SHP77 (cell line): ENCODE measurements around the gene FPR1.

Source experiments
- DNase-seq, 2 experiments: peaks; one replicate each; lab custom pipeline; 2025; lab: John Stamatoyannopoulos, UW

Gene FPR1

DNA sequence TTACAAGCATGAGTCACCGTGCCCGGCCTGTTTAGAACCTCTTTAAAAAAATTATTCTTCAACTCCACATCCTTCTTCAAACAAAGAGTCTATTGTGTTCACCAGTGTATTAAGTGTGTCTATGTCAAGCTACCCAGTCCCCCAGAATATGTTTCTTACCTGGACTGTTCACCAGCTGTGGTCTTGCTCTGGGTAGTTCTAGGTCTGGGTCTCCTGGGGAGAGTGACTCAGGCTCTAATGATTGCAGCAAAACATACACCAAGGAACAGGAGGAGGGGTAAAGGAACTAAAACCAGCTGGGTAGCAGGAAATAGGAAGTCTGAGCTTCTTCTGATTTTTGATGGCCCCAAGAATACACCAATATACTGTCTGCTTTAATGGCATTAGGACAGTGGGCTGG, at the start of gene FPR1:
TSS of gene FPR1 (minus strand) at position 224 of the 400 bp plus-strand sequence. CDS start 4,884 bp downstream, outside the sequence.
- DNase-seq = no peak

- DNase-seq = no peak
Observed at GRCh38 chr19:51800473-51801244, 49.0 kb upstream of the FPR1 start.

DNA sequence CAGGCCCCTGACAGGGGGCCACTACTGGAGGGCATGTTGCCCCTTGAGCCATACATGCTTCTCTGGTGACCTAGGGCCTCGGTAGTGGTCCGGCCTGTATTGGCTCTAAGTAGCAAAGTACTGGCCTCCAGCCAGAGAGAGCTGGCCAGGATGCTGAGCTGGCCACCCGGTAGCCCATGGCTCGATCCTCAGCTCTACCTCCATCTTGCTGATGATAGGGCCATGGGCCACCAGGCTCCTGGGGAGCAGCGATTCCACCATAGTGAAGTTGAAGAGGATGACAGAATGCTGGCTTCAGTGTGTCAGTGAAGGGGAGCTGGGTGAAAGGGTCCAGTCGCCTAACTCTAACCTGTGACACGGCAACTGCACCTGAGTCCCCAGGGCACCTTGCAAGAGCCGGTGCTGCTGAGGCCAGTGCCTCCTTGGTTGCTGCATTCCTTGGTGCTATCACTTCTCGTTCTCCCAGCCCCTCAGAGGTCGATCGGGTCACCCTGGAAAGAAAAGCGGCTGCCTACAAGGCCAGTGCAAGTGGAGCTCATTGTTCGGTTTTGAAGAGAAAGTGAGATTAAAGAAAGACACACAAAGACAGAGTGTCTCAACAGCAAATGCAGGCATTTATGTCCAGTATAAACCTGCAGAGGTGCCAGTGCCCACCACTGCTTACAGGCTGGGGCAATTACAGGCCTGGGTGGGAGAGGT, 48.2 kb upstream of the FPR1 start:
- DNase-seq = no peak

DNA sequence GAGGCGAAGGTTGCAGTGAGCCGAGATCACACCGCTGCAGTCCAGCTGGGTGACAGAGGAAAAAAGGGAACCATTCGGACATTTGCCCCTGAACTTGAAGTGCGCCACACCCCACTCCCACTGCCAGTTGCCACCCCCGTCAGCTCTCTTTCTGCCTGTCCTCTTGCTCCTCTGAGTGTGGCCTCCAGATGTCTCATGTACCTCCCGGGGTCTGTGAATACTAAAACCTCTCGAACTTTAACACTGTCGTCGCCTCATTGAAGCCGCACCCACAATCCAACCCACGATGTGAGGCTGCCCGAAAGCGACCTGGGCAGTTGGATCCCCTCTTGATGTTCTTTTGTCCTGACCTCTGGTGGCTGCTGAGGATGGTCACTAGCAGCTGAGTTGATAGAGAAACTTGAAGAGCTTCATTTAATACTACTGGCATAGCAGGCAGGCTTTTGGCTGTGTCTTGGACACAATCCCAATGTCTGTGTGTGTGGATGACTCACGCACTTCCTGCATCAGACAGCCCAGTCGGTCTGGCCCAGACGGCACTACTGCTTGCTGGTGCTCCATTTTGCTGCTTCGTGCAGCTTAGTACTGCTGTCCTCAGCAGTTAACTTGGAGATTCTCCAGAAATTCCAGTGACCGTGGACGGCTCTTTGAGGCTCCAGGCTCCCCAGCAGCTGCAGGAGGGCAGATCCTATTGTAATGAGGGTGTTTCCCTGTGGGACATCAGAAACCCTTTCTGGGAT, 47.5 kb upstream of the FPR1 start:
- DNase-seq = peak; percentile 17 to 26

DNA sequence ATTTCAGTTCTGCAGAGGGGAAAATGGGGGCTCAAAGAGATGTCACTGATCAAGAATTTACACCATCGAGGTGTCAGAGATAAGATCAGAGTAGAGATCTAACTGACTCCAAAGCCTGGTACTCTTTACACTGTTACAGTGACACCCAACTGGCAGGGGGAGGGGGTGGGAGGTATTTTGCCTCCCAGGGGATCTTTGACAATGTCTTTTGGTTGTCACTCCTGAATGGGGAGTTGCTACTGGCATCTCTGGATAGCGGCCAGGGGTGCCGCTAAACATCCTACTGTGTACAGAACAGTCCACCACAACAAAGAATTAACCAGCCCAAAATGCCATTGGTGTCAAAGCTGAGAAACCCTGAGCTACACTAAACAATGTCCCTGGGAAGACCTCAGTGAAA, 46.4 kb upstream of the FPR1 start:
- DNase-seq = no peak

DNA sequence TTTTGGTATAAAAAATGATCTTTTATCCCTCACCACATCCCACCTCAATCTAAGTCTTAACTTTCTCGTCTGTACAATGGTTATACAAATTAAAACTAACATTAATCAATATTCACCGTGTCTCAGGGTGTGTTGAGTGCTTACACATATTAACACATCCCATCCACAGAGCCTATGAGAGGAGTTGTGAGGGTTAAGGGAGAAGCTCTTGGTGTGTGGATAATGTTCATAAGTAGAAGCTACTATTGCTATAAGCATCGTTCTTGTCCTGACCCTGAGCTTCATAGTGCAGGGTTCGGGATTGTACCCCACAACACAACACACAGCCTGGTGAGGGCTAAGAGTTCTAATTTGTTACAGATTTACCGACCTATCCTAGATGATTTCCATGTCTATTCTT, 45.8 kb upstream of the FPR1 start:
- DNase-seq = no peak

GRCh38 chr19:51796195-51796679, 44.6 kb upstream of the FPR1 start:
- DNase-seq = no peak

- DNase-seq = no peak
Observed at GRCh38 chr19:51794885-51795490, 43.3 kb upstream of the FPR1 start, which contains the start of gene FPR3. Gene FPR3, plus strand, starts transcription at chr19:51795157. Its CDS starts 28,592 bp downstream, at chr19:51823749.

DNA sequence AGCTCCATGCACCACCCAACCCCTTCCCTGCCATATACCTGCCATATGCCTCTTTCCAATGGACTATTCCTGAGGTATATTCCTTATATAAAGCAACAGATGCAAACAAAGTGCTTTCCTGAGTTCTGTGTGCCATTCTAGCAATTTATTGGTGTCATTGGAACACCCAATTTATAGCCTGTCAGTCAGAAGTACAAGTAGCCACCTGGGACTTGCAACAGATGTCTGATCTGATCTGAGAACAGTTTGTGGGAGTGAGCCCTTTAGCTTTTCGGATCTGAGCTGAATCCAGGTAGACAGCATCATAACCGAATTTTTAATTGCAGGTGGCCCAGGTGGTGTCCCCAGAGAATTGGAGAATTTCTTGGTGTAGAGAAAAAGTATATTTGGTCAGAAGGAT, 42.3 kb upstream of the FPR1 start:
- DNase-seq = no peak

GRCh38 chr19:51792932-51793331, 41.3 kb upstream of the FPR1 start:
- no peak for DNase-seq

DNA sequence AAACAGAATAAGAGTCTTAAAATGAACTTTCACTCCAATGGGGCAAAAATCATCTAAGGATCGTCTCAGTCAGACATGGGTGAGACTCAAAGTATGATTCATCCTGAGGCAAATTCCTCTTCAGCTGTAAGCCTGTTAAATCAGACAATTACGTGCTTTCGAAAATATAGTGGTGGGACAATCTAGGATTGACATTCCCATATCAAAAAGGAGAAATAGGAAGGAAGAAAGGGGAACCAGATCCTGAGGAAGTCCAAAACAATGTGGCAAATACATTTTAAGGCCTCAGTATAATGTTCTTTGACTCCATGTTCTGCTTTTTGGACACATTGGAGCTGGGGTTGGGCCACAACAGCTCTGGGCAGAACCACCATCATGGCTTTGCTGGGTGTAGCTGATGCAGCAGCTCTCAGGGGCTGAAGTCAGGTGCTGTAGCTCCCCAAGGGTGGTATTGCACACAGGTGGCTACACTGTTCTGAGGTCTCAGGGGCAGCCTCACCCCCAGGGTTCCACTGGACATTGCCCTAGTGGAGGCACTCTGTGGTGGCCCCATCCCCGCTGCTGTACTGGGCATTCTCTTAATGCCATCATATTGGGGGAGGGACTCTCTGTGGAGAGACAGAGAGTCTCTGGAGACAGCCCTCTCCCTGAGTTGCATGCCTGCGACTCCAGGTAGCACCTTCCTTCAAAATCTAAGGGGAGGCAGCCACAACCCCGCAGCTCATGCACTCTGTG, 37.5 kb upstream of the FPR1 start:
- DNase-seq = no peak

DNA sequence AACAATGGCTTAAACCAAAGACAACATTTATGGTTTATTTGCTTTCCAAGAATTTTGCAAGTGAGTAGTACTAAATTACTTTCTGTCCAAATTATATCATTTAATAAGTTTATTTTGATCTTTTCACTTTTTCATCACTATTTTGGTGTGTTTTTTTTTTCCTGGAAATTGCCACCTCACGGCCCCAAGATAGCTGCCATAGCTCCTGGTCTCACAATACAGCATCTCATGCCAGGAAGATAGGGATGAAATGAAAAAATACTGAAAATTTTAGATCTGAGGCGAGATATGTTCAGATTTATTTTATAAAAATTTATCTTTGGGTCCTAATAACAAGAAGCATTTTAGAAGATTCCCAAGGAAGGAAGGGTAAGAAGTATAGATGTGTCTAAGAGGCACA, 36.4 kb upstream of the FPR1 start:
- DNase-seq = no peak

GRCh38 chr19:51786646-51787494, 35.2 kb upstream of the FPR1 start:
- no peak for DNase-seq

- no peak for DNase-seq
Observed at GRCh38 chr19:51784922-51785690, 33.4 kb upstream of the FPR1 start.

DNA sequence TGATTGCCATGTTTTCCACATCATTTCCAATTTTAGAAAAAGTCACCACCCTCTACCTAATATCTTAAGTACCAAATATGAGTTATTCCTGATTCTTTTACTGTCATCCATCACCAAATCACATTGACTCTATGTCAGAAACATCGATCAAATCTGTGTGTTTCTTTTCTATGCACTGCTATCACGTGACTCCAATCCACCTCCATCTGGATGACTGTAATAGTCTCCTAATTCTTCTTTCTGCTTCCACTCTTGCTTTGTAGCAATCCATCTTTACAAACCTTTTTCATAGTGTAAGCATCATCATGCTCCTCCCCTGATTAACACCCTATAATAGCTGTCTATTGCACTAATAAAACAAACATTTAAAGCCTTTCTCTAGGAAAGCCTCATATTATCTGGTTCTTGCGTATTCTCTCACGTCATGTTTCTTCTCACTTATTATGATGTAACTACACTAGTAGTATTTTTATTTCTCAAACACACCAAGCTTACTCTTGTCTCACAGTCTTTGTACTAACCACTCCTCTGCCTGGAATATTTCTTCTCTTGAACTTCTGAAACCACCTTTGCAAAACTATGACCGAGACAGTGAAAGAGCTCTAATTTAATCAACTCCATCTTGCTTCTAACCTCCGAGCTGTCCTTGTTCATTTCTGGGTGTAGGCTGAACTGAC, 32.6 kb upstream of the FPR1 start:
- no peak for DNase-seq

DNA sequence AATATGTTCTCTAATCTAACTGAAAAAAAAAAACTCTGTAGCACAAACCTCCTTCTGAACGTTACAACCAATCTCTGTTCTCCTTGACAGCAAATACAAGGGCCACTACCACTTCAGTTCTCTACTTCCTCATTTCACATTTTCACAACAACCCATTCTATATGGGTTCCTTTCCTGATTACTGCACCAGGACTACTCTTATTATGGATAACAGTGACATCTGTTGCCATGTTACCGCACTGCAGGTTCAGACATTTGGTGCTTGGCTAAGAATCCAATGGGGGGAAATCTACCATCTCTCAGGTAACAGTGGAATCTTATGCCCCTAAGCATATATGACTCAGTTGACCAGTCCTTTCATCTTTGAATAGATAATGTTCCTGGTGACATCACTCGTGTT, 31.7 kb upstream of the FPR1 start:
- DNase-seq = peak; percentile 9 to 20

- DNase-seq = no peak
Observed at GRCh38 chr19:51781999-51782398, 30.3 kb upstream of the FPR1 start.

GRCh38 chr19:51780270-51780669, 28.6 kb upstream of the FPR1 start:
- DNase-seq = no peak

DNA sequence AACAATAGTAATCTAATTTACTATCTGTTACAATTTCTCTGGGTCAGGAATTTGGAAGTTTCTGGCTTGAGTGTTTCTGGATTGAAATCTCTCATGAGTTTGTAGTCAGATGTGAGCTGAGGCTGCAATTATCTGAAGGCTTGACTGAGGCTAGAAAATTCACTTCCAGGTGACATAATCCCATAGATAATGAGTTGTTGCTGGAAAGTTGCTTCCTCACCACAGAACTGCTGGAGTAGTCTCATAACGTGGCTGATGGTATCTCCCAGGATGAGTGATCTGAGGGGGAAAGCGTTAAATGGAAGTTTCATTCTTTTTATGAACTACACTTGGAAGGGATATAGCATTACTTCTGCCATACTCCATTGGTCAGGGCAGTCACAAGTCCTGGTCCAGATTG, 28.0 kb upstream of the FPR1 start:
- no peak for DNase-seq
